AML-193 (cell line): ENCODE data around the gene EEF2.
"Not testable (repeated sequence)": the region's sequence is repeated elsewhere in the genome, so short reads cannot be mapped to it uniquely, and the experiment has no call there.

Experiments used
- DNase-seq, 2 experiments: peaks; one replicate each; lab custom pipeline; 2025; lab: John Stamatoyannopoulos, UW

Gene EEF2

DNA sequence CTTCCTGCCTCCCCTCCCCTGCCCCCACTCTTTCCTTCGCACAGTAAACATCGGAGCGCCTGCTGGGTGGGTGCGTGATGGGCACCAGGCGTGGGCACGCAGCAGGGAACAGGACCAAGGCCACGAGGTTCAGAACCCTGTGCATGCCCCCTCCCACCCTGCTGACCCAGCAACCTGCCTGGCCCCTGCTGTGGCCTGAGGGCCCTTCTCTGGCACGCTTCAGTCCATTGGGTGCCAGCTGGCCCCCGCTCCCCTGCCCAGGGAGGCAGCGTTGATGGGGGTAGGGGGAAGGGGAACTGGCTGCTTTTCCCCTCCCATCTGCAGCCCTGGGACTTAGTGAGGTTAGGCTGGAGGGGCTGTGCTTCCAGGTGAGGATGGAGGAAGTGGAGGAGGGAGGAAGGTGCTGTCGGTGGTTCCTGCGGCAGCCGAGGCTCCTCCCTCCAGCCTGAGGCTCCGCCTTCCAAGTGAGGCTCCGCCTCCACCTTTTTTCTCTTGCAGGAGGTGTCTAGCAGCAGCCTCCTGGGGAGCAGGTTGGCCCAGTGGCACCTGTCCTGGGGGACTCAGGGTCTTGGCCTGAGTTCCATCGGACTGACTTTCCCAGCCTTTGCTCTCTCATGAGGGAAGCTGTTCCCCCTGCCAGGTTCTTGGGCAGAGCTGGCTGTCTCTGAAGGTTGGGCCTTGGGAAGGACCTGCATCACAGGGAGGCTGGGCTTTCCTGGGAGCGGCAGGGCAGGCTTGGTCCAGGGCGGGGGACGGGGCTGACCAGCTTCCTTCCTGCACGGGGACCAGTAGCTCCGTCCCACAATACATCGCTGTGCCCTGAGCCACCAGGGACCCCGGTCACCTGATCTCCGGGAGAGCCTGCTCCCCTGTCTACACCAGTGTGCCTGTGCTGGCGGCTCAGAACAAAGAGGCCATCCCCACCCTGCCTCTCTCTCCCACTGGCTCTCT is 29.6 kb upstream of the EEF2 start:
- no peak for DNase-seq

DNA sequence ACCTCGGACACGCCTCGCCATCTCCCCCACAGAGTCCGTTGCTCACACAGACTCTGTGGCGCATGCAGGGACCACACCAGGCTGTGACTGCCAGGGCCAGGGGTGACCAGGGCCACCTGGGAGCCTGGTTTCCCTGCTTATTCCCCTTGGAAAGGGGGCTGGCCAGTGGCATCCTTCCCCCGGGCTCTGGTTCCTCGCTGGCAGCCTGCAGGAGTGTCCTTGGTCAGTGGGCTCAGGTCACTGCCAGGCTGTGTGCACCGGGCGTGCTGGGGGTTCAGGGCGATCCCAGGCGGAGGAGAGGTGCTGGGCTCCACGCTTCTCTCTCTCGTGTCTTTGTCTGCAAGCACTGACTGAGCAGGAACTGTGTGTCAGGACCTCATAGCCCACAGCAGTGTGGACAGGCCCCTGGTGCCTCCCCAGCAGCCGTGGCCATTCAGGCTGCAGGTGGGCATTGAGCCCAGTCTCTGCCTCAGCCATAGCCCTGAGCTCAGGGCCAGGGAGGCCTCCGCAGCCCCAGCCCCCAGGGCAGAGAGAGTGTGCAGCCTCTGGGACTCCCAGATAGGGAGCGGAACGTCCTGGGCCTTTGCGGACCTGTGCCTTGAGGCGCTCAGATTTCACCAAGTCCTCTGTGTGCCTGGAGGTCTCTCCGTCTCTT is 28.8 kb upstream of the EEF2 start:
- DNase-seq, result no peak

DNA sequence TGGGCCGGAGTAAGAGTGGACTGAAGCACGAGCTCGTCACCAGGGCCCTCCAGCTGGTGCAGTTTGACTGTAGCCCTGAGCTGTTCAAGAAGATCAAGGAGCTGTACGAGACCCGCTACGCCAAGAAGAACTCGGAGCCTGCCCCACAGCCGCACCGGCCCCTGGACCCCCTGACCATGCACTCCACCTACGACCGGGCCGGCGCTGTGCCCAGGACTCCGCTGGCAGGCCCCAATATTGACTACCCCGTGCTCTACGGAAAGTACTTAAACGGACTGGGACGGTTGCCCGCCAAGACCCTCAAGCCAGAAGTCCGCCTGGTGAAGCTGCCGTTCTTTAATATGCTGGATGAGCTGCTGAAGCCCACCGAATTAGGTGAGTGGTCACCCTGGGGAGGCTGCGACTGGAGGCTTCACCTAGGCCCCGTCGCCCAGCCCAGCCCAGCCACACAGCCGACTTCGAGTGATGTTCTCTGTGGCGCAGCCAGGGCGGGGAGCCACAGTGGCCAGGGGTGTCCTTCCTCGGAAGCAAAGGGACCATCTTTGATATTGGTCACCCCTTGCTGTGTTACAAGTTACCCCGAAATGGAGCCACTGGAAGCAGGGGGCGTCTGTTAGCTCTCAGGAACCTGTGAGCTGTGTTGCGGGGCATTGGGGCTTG is 27.8 kb upstream of the EEF2 start:
- DNase-seq, result no peak

DNA sequence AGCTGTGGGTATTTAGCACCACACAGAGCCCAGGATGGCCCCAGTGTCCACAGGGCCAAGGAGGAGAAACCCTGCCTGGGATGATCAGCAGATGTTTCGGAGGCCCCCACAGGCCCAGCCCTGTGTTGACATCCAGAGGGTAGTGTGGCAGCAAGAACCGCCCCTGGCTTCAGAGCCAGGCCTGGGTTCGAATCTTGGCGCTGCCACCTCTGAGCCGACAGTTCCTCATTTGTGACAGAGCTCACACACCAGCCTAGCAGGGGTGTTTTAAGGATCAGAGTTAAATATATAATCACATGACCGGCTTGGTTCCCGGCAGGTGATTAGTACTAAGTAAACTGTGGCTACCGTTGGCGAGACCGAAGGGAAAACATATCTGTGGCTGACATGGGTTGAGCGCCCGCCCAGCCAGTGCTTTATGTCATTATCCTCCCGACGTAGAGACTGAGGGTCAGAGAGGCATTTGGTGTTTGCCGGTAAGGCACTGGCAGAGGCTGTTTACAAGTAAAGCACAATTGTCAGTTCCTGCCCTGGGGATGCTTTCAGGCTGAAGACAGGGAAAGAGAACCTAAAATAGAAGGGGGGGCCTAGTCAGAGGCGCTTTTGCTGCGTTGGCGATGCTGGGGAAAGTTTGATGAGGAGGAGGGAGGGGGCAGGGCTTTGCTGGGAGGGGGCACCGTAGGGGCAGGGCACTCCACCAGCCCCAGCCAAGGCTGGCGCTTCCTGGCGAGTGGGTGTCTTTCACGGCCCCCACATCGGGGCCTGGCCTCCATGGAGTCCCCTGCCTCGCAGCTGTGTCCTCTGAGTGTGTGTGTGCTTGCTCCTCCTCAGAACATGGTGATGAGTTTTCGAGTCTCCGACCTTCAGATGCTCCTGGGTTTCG is 27.1 kb upstream of the EEF2 start:
- DNase-seq, result no peak

DNA sequence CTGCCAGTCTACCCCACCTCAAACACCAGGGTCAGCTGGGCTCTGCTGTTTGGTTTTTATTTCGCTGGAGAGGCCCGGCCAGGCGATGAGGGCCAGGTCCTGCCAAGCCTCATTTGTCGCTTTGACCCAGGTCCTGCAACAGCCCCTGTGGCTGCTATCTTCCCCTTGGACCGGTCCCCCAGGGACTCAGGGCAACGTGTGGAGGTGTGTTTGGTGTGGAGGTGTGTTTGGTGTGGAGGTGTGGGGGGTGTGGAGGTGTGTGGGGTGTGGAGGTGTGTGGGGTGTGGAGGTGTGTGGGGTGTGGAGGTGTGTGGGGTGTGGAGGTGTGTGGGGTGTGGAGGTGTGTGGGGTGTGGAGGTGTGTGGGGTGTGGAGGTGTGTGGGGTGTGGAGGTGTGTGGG is 26.2 kb upstream of the EEF2 start:
- DNase-seq, result not testable (repeated sequence)

DNA sequence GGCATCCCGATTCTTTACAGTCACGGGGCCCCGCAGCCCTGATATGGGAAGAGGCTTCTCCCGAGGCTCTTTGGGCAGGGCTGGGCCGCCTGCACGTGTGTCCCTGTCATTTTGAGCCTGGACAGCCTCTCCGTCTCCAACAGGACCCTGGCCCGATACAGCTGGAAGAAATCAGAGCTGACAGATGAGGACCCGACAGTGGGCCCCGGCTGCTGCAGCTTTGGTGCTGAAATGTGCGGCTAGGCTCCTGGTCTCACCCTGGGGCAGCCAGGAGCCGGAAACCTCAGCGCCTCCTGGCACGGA is 25.5 kb upstream of the EEF2 start:
- DNase-seq, result no peak

DNA sequence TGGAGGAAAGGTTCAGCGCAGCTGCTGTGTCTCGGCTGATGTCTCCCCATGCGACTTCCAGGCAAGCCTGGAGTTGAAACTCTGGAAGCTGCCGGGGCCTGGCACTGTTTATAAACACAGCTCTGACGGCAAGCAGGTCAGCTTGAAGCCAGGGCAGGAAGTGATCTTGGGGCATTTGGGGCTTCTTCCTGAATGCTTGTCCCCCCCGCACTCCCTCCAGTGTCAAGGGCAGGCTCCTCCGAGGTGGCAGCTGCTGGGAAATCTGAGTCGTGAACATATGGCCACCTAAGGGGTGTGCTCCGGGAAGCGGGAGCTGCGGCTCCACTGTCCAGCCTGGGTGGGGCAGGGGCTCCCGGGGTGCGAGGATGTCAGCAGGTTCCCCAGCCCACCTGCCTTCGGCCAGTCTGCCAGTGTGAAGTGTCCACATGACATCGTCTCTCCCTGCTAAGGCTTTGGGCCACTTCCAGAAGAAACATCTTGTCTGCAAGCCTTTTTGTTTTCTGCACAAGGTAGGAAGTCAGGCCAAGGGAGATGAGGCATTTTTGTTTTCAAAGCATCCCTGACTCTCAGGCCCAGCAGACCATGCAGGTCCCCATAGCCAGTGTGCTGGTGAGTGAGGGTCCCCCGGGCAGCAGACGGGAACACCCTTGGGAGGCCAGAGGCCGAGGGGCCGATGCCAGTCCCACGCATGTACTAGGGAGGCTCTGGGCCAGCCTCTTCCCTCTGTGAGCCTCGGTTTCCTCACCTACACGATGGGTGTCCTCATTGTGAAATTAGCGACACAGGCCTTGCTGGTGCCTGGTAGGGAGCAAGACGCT is 24.9 kb upstream of the EEF2 start:
- no peak for DNase-seq

DNA sequence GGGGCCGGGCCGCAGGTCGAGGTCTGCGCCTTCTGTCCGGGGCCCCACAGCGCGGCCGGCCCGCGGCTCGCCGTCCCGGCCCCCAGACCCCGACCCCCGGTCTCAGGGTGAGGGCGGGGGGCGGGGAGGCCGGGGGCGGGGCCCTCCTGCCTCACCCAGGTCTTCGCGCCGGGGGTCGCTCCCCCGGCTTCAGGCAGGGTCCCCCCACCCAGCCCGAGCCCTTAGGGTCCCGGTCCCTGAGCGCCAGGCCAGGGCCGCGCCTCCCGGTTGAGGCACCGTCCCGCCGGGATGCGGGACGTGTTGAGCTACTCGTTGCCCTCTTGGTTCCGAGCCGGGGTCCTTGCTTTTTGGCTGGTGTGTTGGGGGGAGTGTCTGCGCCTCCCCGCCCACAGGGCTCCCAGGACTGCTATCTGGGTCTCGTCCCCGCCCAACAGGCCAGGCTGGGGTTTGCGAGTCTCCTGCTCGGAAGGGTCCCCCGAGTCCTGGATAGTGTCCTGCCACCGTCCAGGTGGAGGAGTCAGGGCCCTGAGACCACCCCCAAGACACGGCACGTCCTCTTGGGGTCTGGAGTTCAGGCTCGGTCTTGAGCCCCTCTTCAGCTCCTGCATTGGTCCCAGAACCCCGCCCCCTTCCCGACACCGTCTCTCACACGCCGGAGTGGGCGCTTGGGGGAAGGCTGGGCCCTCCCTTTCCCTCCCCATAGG is 22.7 kb upstream of the EEF2 start:
- DNase-seq, result no peak

DNA sequence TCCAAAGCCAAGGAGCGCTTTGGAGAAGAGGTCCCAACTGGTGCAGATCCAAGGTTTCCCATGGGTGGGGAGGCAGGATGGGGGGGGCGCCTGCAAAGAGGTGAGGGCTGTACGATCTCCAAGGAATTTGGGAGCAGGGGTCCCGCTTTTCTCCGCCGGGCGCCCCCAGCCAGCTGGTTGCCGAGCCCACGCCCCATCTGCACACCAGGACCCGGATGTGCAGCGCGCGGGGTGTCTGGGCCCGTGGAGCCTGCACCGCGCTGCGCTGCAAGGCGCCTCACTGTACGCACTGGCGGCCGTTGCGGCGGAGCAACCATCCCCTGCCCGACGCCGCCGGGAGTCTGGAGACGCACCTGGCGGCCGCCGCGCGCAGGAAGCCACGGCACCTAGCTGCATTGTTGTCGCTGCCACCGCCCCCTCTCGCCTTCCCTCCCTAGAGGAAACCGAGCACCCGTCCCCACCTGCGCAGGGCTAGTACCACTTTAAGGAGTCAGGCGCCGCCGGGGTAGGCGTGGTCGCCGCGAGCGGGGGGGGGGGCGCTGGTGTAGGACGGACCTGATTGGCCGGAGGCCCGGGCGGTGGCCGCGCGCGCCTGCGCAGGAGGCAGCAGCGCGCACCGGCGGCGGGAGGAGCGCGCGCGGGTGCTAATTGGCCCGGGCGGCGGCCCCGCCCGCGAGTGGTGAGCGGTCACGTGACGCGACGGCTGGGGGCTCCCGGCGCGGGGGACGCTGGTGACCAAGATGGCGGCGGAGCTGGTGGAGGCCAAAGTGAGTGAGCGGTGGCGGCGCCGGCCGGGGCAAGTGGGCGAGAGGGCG is 22.0 kb upstream of the EEF2 start, which contains the start of gene PIAS4:
PIAS4 (plus strand) TSS at position 716 of the 815 bp plus-strand sequence; CDS start at position 741, 25 bp downstream.
- DNase-seq, result peak; percentile 79 to 86

DNA sequence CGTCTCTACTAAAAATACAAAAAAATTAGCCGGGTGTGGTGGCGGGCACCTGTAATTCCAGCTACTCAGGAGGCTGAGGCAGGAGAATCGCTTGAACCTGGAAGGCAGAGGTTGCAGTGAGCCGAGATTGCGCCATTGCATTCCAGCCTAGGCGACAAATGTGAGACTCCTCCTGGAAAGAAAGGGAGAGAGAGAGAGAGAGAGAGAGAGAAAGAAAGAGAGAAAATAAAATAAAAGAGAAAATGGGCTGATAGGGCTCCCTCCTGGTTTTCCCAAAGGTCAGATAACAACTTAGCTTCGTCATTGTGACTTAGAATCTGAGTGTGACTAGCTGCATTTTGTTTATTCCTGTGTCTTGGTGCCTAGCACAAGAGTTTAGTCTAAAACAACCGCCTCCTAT is 20.2 kb upstream of the EEF2 start:
- DNase-seq, result not testable (repeated sequence)

DNA sequence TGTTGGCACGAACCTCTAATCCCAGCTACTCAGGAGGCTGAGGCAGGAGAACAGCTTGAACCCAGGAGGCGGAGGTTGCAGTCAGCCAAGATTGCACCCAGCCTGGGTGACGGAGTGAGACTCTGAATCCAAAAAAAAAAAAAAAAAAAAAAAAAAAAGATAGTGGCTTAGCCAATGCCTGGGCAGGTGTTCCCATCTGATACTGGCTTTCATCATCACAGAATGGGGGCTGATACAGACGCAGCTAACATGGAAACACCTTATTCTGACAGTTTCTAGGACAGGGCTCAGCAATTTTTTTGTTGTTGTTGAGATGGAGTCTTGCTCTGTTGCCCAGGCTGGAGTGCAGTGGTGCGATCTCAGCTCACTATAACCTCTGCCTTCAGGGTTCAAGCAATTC is 15.5 kb upstream of the EEF2 start:
- not testable (repeated sequence) for DNase-seq

DNA sequence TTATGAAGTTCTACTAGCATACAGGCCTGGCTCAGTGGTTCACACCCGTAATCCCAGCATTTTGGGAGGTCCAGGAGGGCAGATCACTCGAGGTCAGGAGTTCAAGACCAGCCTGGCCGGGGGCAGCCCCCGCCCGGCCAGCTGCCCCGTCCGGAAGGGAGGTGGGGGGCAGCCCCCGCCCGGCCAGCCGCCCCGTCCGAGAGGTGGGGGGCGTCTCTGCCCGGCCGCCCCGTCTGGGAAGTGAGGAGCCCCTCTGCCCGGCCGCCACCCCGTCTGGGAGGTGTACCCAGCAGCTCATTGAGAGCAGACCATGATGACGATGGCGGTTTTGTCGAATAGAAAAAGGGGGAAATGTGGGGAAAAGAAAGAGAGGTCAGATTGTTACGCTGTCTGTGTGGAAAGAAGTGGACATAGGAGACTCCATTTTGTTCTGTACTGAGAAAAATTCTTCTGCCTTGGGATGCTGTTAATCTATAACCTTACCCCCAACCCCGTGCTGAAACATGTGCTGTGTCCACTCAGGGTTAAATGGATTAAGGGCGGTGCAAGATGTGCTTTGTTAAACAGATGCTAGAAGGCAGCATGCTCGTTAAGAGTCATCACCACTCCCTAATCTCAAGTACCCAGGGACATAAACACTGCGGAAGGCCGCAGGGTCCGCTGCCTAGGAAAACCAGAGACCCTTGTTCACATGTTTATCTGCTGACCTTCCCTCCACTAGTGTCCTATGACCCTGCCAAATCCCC is 13.6 kb upstream of the EEF2 start:
- DNase-seq, result not testable (repeated sequence)

DNA sequence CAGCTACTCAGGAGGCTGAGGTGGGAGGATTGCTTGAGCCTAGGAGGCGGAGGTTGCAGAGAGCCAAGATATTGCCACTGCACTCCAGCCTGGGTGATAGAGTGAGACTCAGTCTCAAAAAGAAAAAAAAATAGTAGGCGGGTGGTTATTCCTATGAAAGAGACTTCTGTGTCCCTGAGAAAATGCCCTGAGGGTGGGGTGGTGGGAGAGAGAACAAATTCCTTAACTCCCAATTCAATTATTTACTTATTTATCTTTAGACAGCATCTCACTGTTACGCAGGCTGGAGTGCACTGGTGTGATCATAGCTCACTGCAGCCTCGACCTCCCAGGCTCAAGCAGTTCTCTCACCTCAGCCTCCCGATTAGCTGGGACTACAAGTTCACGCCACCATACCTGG is 10.3 kb upstream of the EEF2 start:
- no peak for DNase-seq

DNA sequence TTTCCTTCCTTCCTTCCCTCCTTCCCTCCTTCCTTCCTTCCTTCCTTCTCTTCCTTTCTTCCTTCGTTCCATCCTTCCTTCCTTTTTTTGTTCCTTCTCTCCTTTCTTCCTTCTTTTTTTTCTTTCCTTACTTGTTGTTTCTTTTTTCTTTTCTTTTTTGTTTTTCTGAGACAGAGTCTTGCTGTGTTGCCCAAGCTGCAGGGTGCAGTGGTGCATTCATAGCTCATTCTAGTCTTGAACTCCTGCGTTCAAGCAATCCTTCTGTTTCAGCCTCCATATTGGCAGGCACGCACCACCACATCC is 5.5 kb upstream of the EEF2 start:
- DNase-seq, result no peak

DNA sequence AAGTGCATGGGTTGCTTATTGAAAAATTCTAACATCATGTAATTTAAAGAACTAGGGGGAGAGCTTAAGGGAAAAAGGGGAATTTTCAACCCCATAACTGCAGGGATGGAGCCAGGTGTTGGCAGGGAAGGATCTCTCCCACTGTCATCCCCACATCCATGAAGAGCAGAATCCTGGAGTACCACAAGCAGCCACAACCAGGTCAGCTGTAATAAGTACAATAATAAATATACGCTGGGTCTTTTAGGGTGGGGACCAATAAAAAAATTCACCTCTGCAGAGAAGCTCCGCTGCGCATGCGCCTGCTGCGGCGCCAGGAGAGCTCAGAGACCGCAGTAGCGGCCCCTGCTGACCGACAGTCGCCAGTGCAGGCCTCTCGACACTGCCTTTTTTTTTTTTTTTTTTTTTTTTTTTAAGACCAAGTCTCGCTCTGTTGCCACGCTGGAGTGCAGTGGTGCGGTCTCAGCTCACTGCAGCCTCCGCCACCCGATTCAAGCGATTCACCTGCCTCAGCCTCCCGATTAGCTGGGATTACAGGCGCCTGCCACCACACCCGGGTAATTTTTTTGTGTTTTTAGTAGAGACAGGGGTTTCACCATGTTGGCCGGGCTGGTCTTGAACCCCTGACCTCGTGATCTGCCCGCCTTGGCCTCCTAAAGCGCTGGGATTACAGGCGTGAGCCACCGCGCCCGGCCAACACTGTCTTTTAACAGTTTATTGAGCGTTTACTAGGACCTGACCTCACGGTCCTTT is 2.5 kb upstream of the EEF2 start:
- peak; percentile 65 to 68 for DNase-seq

DNA sequence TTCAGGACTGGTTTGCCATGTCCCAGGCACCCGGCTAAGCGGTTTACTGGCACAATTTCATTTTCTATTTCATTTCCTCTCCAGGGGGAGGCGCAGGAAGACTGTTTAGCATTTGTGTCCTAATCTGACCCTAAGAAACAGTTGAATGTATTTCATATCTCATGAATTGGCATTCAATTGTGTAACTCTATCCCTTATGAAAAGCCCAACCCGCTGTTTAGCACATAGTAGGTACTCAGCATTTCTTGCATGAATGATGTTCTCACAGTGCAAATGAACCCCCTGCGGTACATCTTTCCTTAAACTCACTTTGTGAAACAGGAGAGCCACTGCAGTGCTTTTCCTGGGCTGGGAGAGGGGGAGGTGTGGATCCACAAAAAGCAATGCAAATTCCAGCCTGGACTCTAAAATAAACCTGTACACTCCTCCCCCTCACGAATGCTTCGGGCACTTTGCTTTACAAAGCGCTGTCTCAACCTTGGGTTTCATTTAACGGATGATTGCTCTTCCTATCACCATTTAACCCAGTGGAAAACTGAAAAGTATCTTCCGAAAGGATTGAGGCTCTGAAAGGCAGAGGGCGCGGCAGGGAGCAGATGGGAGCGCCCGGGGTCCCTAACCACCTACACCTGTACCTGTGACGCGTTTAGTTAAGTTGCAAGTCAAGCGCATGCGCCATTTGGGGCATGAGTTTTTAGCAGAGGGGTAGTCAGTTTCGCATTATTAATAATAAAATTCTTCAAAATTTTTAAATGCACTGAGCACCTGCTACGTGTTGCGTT is 1.2 kb upstream of the EEF2 start:
- DNase-seq, result peak; percentile 91 to 93

DNA sequence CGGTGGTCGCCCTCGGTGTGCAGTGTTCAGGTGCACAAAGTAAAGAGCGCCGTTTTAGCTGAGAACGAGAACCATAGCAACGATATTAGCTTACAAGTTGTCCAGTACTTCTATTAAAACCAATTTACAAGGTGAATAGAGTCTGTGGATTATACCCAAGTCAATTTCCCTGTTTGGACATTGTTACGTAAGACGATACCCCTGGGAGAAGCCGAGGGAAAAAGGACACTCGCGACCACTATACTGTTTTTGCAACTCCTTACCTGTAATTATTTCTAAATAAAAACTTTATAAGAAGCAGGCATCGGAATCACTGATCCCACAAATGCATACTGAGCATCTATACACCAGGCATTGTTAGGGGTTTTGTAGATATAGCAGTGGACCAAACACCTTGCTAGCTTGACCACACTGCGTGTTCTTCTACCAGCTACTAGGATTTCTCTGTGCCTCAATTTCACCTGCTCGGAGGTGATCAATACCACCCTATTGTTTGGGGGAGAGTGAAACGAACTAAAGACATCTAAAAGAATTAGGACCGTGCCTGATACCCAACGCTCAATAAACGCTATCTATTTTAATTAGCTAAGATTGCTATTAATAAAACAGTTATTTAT is 488 bp upstream of the EEF2 start:
- DNase-seq, result no peak
